Activated CD4-positive, alpha-beta T cell treated with anti-CD3 and anti-CD28 coated beads, Interleukin-2, Interleukin-4, amounts not matched to agents 100 ng/mL and 50 ng/mL, durations not matched to agents 16 hours and 8 hours (primary cell): ENCODE data around the gene ANKMY2.

Experiments used
- DNase-seq: peaks from one replicate; pipeline ENCODE4 v3.0.0-alpha.2; 2020; ENCODE audit warnings: low spot score

ANKMY2 gene

GRCh38 chr7:16579216-16579615 lies 66.3 kb downstream of the ANKMY2 start:
- DNase-seq, result no peak

- no peak for DNase-seq
Observed at GRCh38 chr7:16571941-16572340, 73.6 kb downstream of the ANKMY2 start.

DNA sequence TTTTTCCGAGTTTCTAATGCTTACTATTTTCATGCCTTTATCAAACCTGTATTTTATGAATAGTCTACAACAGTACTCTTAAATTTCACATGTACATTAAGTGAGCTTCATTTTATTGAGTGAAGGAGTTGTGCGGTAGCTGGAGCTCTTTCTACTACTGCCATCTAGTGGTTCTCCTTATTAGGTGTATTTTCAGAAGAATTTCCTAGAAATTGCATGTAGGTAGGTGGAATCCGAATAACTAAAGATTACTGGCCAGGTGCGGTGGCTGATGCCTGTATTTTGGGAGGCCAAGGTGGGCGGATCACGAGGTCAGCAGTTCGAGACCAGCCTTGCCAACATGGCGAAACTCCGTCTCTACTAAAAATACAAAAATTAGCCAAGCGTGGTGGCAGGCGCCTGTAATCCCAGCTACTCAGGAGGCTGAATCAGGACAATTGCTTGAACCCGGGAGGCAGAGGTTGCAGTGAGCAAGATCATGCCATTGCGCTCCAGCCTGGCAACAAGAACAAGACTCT lies 80.6 kb downstream of the ANKMY2 start:
- peak; percentile 62 for DNase-seq

DNA sequence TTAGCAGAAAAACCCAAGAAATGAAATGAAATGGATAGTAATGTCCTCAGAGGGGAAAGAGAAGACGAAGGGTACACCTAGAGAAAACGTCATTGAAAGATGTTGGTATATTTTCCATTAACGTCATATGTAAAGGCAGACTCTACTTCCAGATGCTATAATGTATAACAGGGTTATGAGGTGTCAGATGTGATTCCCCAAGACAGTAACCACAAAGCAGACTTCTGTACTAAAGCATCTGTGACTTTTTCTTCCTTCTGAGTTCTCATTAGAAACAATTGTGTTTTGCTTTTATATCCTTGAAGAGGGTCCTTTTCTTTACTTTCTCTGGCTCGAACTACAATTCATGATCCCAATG lies 81.6 kb downstream of the ANKMY2 start:
- no peak for DNase-seq

- DNase-seq, result peak; percentile 9
Observed at GRCh38 chr7:16563281-16564022, 82.1 kb downstream of the ANKMY2 start.

DNA sequence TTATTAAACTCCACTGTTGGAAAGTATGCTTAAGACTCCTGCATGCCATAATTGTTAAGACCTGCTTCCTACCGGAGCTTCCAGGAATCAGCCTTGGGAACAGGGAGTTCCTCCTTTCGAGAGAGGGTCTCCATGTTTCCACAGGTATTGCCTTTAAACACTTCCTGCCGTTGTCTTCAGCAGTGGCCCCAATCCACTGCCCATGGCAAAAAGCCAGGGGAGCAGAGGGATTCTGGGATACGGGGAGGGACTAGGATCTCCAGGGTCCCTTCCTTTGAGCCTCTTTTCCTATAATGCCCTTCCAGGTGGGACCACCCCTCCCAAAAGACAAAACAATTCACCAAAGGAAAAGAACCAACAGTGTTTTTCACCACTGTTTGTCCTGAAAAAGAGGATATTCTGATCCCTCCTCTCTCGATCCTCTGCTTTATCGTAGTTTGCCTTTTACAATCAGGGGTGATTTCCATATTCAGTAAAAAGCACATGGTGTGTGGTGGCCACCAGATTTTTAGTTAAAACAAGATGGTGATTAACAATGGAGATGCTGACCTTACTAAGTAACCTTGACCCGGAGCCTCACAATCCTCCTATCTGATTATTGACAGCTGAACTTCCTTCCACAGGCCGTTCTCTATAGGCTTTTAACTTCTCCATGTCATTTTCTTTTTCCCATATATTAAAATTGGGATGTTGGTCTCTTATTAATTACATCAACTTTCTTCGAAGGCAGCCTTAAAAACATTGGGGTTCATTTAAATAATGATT lies 82.9 kb downstream of the ANKMY2 start:
- no peak for DNase-seq

DNA sequence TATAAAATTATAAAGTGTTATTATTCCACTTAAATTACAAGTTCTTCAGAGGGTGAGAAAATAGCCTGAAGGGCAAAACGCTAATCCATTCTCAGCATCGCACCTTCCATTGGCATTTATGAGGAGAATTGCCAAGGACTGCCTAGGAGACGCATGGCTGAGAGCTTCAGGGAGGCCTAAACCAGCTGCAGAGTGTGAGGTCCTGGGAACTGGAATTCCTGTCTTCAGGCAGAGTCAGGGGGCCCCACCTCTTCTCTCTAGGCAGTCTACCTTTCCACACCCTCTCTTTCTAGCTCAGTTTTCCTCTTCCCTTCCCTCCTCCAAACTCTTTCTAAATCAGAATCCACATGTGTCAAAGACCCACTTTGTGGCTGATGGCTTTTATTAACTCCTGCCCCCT lies 83.6 kb downstream of the ANKMY2 start:
- no peak for DNase-seq

DNA sequence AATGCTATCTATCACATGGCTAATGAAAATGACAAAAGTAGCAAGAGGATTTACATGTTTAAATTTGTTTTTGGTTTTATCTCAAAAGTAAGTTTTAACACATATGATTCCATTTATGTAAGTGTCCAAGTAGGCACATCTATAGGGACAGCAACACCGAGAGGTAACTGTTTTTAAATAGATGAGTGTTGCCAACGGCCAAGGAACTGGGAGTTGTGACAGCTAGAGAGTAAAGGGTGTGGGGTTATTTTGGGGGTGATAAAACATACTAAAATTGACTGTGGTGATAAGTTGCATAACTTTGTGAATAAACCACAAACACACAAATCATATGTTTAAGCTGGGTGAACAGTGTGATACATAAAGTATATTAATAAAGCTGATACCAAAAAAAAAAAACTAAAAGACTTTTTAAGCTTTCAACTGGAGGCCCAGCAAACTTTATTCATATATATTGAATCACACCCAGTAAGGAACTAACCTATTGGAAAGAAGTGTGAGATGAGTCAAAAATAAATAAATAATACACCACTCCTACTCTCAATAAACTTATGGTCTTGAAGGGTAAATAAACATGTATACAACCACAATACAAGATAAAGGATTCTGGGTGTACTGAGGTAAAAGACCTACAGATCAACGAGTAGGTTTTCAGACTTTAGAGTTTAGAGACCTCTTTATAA lies 85.9 kb downstream of the ANKMY2 start:
- DNase-seq, result no peak

- DNase-seq, result no peak
Observed at GRCh38 chr7:16558761-16559302, 86.7 kb downstream of the ANKMY2 start.

DNA sequence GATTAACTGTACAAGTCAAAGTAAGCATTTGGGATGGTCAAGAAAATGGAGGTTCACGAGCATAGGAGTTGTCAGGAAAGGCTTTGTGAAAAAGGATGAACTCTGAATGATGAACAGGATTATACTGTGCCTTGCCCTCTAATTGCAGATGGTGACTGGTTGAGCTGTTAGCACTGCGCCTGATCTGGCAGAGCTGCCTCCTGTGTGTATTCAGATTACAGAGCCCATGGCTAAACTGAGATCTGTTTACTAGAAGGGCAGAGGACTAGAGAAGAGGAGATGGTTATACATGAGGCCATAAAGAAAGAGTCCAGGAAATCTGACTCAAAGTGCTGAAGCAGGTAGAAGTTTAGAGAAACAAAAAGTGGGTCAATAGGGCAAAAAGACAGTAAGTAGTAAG lies 89.2 kb downstream of the ANKMY2 start:
- DNase-seq, result no peak

DNA sequence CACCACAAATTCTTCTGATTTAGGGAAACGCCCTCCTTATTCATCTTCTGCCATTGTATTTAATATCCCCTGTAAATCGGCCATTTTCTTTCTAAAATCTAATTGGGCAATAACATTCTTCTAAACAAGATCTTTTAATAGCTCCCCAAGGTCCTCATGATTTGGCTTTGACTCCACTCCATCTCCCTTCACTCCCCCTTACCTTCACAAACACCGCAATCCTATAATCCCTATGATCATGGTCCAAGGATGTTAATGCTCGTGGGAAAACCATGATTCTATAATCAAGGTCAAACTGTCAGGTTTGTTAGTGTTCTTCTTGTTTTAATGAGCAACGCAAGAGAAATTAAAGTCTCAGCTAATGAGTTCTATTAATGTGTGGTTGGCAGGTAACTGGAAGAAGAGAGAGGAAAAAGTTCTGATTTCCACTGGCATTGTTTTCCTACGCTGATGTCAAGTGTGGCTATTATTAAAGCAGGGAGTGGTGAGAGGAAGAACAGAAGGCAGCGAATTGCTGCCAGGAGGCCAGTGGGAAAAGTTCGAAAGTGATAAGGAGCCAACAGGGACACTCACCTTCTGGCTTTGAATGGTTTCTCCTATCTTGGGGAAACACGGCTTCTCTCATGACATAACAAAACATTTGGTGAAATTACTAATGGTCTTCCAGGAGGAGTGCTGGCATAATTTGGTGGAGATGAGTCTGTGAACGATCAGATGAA lies 90.9 kb downstream of the ANKMY2 start:
- no peak for DNase-seq

GRCh38 chr7:16550671-16551070 lies 94.9 kb downstream of the ANKMY2 start:
- DNase-seq, result no peak
